DMS79 (cell line): ENCODE data around the gene SLC49A3.
"Not testable (repeated sequence)": the region's sequence is repeated elsewhere in the genome, so short reads cannot be mapped to it uniquely, and the experiment has no call there.

Source experiments
- DNase-seq: peaks from one replicate; lab custom pipeline; 2025; lab: John Stamatoyannopoulos, UW

The SLC49A3 gene

GRCh38 chr4:688854-689681 is at the start of gene SLC49A3:
TSS of gene SLC49A3 (minus strand) at chr4:689151. CDS start at chr4:689127, 24 bp downstream.
- no peak for DNase-seq

- DNase-seq = not testable (repeated sequence)
Measured at GRCh38 chr4:736561-736960, 47.6 kb upstream of the SLC49A3 start.

GRCh38 chr4:735583-735982 is 46.6 kb upstream of the SLC49A3 start:
- DNase-seq = no peak

GRCh38 chr4:734951-735350 is 46.0 kb upstream of the SLC49A3 start:
- no peak for DNase-seq

- no peak for DNase-seq
Measured at GRCh38 chr4:734075-734474, 45.1 kb upstream of the SLC49A3 start.

GRCh38 chr4:733631-733980 is 44.7 kb upstream of the SLC49A3 start:
- DNase-seq = no peak

GRCh38 chr4:732911-733630 is 44.1 kb upstream of the SLC49A3 start:
- DNase-seq = no peak

- no peak for DNase-seq
Measured at GRCh38 chr4:732486-732885, 43.5 kb upstream of the SLC49A3 start.

- not testable (repeated sequence) for DNase-seq
Measured at GRCh38 chr4:731954-732353, 43.0 kb upstream of the SLC49A3 start.

GRCh38 chr4:730946-731904 is 42.3 kb upstream of the SLC49A3 start:
- not testable (repeated sequence) for DNase-seq

- DNase-seq = no peak
Measured at GRCh38 chr4:730511-730910, 41.6 kb upstream of the SLC49A3 start.

- no peak for DNase-seq
Measured at GRCh38 chr4:729336-730315, 40.7 kb upstream of the SLC49A3 start.

GRCh38 chr4:727576-727975 is 38.6 kb upstream of the SLC49A3 start:
- no peak for DNase-seq

GRCh38 chr4:726838-727237 is 37.9 kb upstream of the SLC49A3 start:
- no peak for DNase-seq

GRCh38 chr4:726235-726787 is 37.4 kb upstream of the SLC49A3 start:
- DNase-seq = no peak

GRCh38 chr4:725391-726234 is 36.7 kb upstream of the SLC49A3 start:
- DNase-seq = no peak

- DNase-seq = no peak
Measured at GRCh38 chr4:723751-724530, 35.0 kb upstream of the SLC49A3 start.

GRCh38 chr4:722851-723360 is 34.0 kb upstream of the SLC49A3 start:
- no peak for DNase-seq
